HepG2 (cell line): ENCODE data around the gene DENND10. TPM values are rescaled to one million over a fixed set of nuclear protein-coding genes. Genes with fewer than 3 reads are reported as not detected.

Experiments used
- AHDC1 ChIP-seq: sonication (generic); formaldehyde crosslinking; IDR thresholded peaks from 2 replicates; pipeline ENCODE4 v1.5.1; 2020; ENCODE audit warnings: mild to moderate bottlenecking, missing genetic modification reagents, borderline replicate concordance
- GFI1 ChIP-seq: sonication (generic); formaldehyde crosslinking; IDR thresholded peaks from 2 replicates; pipeline ENCODE4 v1.5.0; 2020; ENCODE audit warnings: missing genetic modification reagents, mild to moderate bottlenecking, borderline replicate concordance
- LBX2 ChIP-seq: sonication (generic); formaldehyde crosslinking; IDR thresholded peaks from 2 replicates; pipeline ENCODE4 v1.5.0; 2020; ENCODE audit warnings: missing genetic modification reagents, mild to moderate bottlenecking, borderline replicate concordance
- MED1 ChIP-seq: sonication (generic); formaldehyde crosslinking; IDR thresholded peaks from 2 replicates; pipeline ENCODE4 v1.4.0; 2020; ENCODE audit warnings: missing genetic modification reagents
- POGZ ChIP-seq: sonication (generic); formaldehyde crosslinking; IDR thresholded peaks from 2 replicates; pipeline ENCODE4 v1.4.0; 2020; ENCODE audit warnings: mild to moderate bottlenecking, missing genetic modification reagents
- ZNF670 ChIP-seq: sonication (generic); formaldehyde crosslinking; IDR thresholded peaks from 2 replicates; pipeline ENCODE4 v1.8.0; 2022; ENCODE audit warnings: mild to moderate bottlenecking, missing genetic modification reagents, borderline replicate concordance
- polyA plus RNA-seq, 8 experiments: library from polyadenylated mRNA; depleted of rRNA in 3 of 8; stranded (reverse) in 7 of 8; unstranded in 1 of 8; fragments of >200 nt; fragmentation: Illumina TruSeq in 4 of 8; extraction: Trizol in 4 of 8; gene quantifications; 2 replicates each; pipeline versions ENCODE4 v1.2.1 to v1.2.3, GENCODE V29; 2011 to 2016; ENCODE audit warnings: low read depth in 4 of 8, missing spikeins in 1 of 8, mixed read lengths in 1 of 8; ENCODE audit not compliant: insufficient read depth in 1 of 8
- total RNA-seq, 5 experiments: library from RNA; depleted of rRNA; stranded (reverse); fragments of >200 nt; fragmentation: Illumina TruSeq; extraction: Trizol; gene quantifications; 2 replicates each; pipeline ENCODE4 v1.2.3, GENCODE V29; 2016; ENCODE audit warnings: low read depth in 1 of 5

The DENND10 gene
- total and polyA plus RNA-seq, 2 of the 13 experiments (the other 11 are each of a cell fraction or from before 2014, with no cell fraction given): 43.7 to 78.8 TPM

- TF ChIP-seq MED1 (peak; percentile 60), GFI1 (CRISPR knock-in tag) (no peak), LBX2 (CRISPR knock-in tag) (no peak), POGZ (no peak; the same call in 1 of the 2 replicates), ZNF670 (CRISPR knock-in tag) (peak; percentile 52; the same call in 1 of the 2 replicates), AHDC1 (CRISPR knock-in tag) (no peak)
These were observed at the start of gene DENND10 (continued) for GRCh38 chr10:119103903-119104653.
